CD4-positive, alpha-beta T cell treated with Interleukin-2 at 100 ng/mL for 4 hours (primary cell): ENCODE measurements around the gene KRT10.
"Not testable (repeated sequence)": the region's sequence is repeated elsewhere in the genome, so short reads cannot be mapped to it uniquely, and the experiment has no call there.

ENCODE experiments used
- DNase-seq: peaks from one replicate; pipeline ENCODE4 v3.0.0-alpha.2; 2020; ENCODE audit warnings: low spot score

KRT10 gene

GRCh38 chr17:40832840-40833239 is 10.4 kb upstream of the KRT10 start:
- DNase-seq, result no peak

GRCh38 chr17:40830085-40830776 is 7.8 kb upstream of the KRT10 start:
- no peak for DNase-seq

GRCh38 chr17:40828454-40829044 is 6.1 kb upstream of the KRT10 start:
- no peak for DNase-seq

- DNase-seq, result no peak
Measured at GRCh38 chr17:40827746-40828453, 5.5 kb upstream of the KRT10 start.

GRCh38 chr17:40825599-40825998 is 3.2 kb upstream of the KRT10 start:
- no peak for DNase-seq

- DNase-seq, result no peak
Measured at GRCh38 chr17:40824015-40824832, 1.8 kb upstream of the KRT10 start.

- DNase-seq, result no peak
Measured at GRCh38 chr17:40821536-40821935, 878 bp downstream of the KRT10 start.

GRCh38 chr17:40820228-40820838 is 2.1 kb downstream of the KRT10 start:
- no peak for DNase-seq

- no peak for DNase-seq
Measured at GRCh38 chr17:40819528-40820125, 2.8 kb downstream of the KRT10 start.

GRCh38 chr17:40818733-40819527 is 3.5 kb downstream of the KRT10 start:
- DNase-seq, result peak; percentile 85

GRCh38 chr17:40818343-40818732 is 4.1 kb downstream of the KRT10 start:
- no peak for DNase-seq

- no peak for DNase-seq
Measured at GRCh38 chr17:40817103-40817682, 5.2 kb downstream of the KRT10 start.

GRCh38 chr17:40816569-40816968 is 5.8 kb downstream of the KRT10 start:
- no peak for DNase-seq

GRCh38 chr17:40815381-40815780 is 7.0 kb downstream of the KRT10 start:
- no peak for DNase-seq

- DNase-seq, result not testable (repeated sequence)
Measured at GRCh38 chr17:40814657-40815056, 7.8 kb downstream of the KRT10 start.

- DNase-seq, result no peak
Measured at GRCh38 chr17:40813804-40814203, 8.6 kb downstream of the KRT10 start.

- no peak for DNase-seq
Measured at GRCh38 chr17:40812639-40813038, 9.8 kb downstream of the KRT10 start.

- DNase-seq, result no peak
Measured at GRCh38 chr17:40810494-40810893, 11.9 kb downstream of the KRT10 start.

GRCh38 chr17:40809721-40810421 is 12.5 kb downstream of the KRT10 start:
- DNase-seq, result no peak

- DNase-seq, result no peak
Measured at GRCh38 chr17:40806131-40806530, 16.3 kb downstream of the KRT10 start.
